ENCODE measurements around the gene EIF3J.

- TF ChIP-seq RARB (CRISPR knock-in tag; IDR thresholded peaks at IDR 0.05) (no peak), ZFP3 (CRISPR knock-in tag; IDR thresholded peaks at IDR 0.05) (no peak), PATZ1 (CRISPR knock-in tag; IDR thresholded peaks at IDR 0.05; ENCODE audit: borderline replicate concordance) (no peak), ESRRG (CRISPR knock-in tag; IDR thresholded peaks at IDR 0.05) (no peak), ARNTL (CRISPR knock-in tag; IDR thresholded peaks at IDR 0.05; ENCODE audit: borderline replicate concordance, low read depth) (no peak), CREB5 (CRISPR knock-in tag; IDR thresholded peaks at IDR 0.05; ENCODE audit: low read depth) (no peak), CSDC2 (CRISPR knock-in tag; IDR thresholded peaks at IDR 0.05) (no peak), CSRNP3 (CRISPR knock-in tag; IDR thresholded peaks at IDR 0.05) (no peak)
Observed at GRCh38 chr15:44565387-44566154, 28.6 kb downstream of the EIF3J start.
